ENCODE results near the gene POLA2. TPM values are rescaled to one million over a fixed set of nuclear protein-coding genes. Genes with fewer than 3 reads are reported as not detected.
A peak's percentile ranks its signal among the peaks of the same experiment; 100 is the strongest.

The POLA2 gene
- total and polyA plus RNA-seq, 9 of the 15 experiments (the other 6 are each of a cell fraction or from before 2014, with no cell fraction given): 2.7 to 134 (median 44.4) TPM

DNA sequence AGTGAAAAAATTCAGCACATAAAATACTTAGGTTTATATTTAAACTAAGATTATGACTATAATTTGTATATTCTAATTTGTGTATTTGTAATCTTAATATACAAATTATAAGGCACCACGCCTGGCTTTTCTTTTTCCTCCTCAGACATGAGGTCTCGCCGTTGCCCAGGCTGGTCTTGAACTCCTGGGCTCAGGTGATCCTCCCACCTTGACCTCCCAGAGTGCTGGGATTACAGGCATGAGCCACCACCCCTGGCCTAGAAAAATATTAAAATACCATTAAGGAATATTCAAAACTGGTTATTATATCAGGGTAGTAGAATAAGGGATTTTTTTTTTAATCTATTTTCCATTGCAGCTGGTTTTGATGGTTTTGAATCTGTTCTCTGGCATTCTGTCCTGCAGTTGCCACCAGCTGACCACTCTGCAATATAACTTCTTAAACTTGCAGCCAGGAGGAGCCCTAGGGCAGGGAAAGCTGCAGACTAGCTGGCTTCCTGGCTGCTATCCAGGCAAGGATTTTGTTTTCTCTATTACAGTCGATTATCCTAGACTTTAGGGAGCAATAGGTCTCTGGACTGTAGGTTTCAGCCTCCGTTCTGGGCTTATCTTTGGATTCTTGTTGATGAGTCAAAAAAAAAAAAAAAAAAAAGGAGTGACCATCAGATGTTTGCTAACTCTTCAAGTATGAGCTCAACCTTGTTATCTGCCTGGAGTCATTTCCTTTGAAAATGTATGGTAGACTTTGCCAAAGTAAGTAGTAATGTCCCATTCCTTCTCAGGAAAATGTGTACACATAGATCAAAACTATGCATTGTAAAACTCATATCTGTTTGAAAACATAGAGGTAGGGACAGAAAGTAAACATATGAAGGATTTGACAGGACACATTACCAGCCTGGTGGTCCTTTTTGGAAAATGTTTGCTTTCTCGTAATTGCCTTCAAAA lies 13.2 kb downstream of the POLA2 start (continued):
- TF ChIP-seq DEAF1 (CRISPR knock-in tag; IDR thresholded peaks at IDR 0.05) (peak; percentile 95), ZNF583 (CRISPR knock-in tag; IDR thresholded peaks at IDR 0.05) (no peak), ZNF639 (CRISPR knock-in tag; conservative IDR thresholded peaks at IDR 0.05 in 1 of 2, IDR thresholded peaks at IDR 0.05 in 1 of 2) (peak in 1 of 2 experiments; percentile 59; a peak in 2 of 4 replicates), ZNF239 (CRISPR knock-in tag; IDR thresholded peaks at IDR 0.05) (no peak), STAG1 (CRISPR knock-in tag; IDR thresholded peaks at IDR 0.05; ENCODE audit: borderline replicate concordance) (peak; percentile 71; the same call in 1 of the 2 replicates), NFIC (IDR thresholded peaks at IDR 0.05) (peak; percentile 99), SMARCE1 (IDR thresholded peaks at IDR 0.05) (peak; percentile 84), ZNF592 (IDR thresholded peaks at IDR 0.05) (0 out of 2 replicates have a peak, but pooled peaks have one; percentile 49), ZSCAN32 (CRISPR knock-in tag; IDR thresholded peaks at IDR 0.05) (no peak)
- TF ChIP-seq, protein P1, sequence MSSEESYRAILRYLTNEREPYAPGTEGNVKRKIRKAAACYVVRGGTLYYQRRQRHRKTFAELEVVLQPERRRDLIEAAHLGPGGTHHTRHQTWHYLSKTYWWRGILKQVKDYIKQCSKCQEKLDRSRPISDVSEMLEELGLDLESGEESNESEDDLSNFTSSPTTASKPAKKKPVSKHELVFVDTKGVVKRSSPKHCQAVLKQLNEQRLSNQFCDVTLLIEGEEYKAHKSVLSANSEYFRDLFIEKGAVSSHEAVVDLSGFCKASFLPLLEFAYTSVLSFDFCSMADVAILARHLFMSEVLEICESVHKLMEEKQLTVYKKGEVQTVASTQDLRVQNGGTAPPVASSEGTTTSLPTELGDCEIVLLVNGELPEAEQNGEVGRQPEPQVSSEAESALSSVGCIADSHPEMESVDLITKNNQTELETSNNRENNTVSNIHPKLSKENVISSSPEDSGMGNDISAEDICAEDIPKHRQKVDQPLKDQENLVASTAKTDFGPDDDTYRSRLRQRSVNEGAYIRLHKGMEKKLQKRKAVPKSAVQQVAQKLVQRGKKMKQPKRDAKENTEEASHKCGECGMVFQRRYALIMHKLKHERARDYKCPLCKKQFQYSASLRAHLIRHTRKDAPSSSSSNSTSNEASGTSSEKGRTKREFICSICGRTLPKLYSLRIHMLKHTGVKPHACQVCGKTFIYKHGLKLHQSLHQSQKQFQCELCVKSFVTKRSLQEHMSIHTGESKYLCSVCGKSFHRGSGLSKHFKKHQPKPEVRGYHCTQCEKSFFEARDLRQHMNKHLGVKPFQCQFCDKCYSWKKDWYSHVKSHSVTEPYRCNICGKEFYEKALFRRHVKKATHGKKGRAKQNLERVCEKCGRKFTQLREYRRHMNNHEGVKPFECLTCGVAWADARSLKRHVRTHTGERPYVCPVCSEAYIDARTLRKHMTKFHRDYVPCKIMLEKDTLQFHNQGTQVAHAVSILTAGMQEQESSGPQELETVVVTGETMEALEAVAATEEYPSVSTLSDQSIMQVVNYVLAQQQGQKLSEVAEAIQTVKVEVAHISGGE (CRISPR knock-in tag; IDR thresholded peaks at IDR 0.05): peak in 1 of 3 experiments; percentile 59; a peak in 2 of 6 replicates
- TF ChIP-seq, protein P2, sequence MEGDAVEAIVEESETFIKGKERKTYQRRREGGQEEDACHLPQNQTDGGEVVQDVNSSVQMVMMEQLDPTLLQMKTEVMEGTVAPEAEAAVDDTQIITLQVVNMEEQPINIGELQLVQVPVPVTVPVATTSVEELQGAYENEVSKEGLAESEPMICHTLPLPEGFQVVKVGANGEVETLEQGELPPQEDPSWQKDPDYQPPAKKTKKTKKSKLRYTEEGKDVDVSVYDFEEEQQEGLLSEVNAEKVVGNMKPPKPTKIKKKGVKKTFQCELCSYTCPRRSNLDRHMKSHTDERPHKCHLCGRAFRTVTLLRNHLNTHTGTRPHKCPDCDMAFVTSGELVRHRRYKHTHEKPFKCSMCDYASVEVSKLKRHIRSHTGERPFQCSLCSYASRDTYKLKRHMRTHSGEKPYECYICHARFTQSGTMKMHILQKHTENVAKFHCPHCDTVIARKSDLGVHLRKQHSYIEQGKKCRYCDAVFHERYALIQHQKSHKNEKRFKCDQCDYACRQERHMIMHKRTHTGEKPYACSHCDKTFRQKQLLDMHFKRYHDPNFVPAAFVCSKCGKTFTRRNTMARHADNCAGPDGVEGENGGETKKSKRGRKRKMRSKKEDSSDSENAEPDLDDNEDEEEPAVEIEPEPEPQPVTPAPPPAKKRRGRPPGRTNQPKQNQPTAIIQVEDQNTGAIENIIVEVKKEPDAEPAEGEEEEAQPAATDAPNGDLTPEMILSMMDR (IDR thresholded peaks at IDR 0.05 in 2 of 3, conservative IDR thresholded peaks at IDR 0.05 in 1 of 3; ENCODE audit: insufficient read depth in 2 of 3, low read depth in 1 of 3, low read length in 3 of 3): peak; percentile 86 to 97 (median 88)
